K562 (cell line): ENCODE results near the gene HPCAL1. TPM values are rescaled to one million over a fixed set of nuclear protein-coding genes. Genes with fewer than 3 reads are reported as not detected.

Source experiments
- BCOR ChIP-seq: fragments of 450-650 bp; IDR thresholded peaks from 2 replicates; pipeline ENCODE4 v1.6.1; 2016
- CTCFL ChIP-seq: IDR thresholded peaks from 2 replicates; pipeline ENCODE4 v1.6.1; 2011; ENCODE audit warnings: borderline replicate concordance, low read depth, mild to moderate bottlenecking, moderate library complexity, low read length; ENCODE audit not compliant: insufficient read depth, poor library complexity, severe bottlenecking
- HES1 ChIP-seq: fragments of 450-650 bp; IDR thresholded peaks from 2 replicates; pipeline ENCODE4 v1.6.1; 2016; ENCODE audit warnings: low read depth, mild to moderate bottlenecking, moderate library complexity
- KAT7 ChIP-seq: sonication (generic); formaldehyde crosslinking; IDR thresholded peaks from 2 replicates; pipeline ENCODE4 v1.8.0; 2022; ENCODE audit warnings: missing genetic modification reagents, mild to moderate bottlenecking, borderline replicate concordance
- MAFK ChIP-seq: IDR thresholded peaks from 2 replicates; pipeline ENCODE4 v1.6.1; 2011; ENCODE audit warnings: low read length, improper control_type of control experiment
- MAX ChIP-seq: sonication (generic); formaldehyde crosslinking; IDR thresholded peaks from 2 replicates; pipeline ENCODE4 v1.9.0; 2022; ENCODE audit warnings: mild to moderate bottlenecking, missing genetic modification reagents
- MLLT1 ChIP-seq, 2 experiments: fragments of 450-650 bp; IDR thresholded peaks; 2 replicates each; pipeline ENCODE4 v1.6.1; 2016
- MXI1 ChIP-seq: IDR thresholded peaks from 2 replicates; pipeline ENCODE4 v1.6.1; 2011; ENCODE audit warnings: low read depth, mild to moderate bottlenecking, improper control_type of control experiment, low read length
- NFE2 ChIP-seq: IDR thresholded peaks from 2 replicates; pipeline ENCODE4 v1.6.1; 2014; ENCODE audit warnings: antibody characterized with exemption, low read depth
- POLR2G ChIP-seq: fragments of 200-400 bp; formaldehyde crosslinking; IDR thresholded peaks from 2 replicates; pipeline ENCODE4 v1.6.1; 2017; ENCODE audit warnings: low read depth, mild to moderate bottlenecking, antibody characterized with exemption, low read length, moderate library complexity
- SMARCC2 ChIP-seq: fragments of 450-650 bp; IDR thresholded peaks from 2 replicates; pipeline ENCODE4 v1.6.1; 2017; ENCODE audit warnings: antibody characterized with exemption, moderate library complexity, mild to moderate bottlenecking, low read depth
- polyA plus RNA-seq, 8 experiments: library from polyadenylated mRNA; depleted of rRNA in 4 of 8; stranded (reverse) in 5 of 8; unstranded in 3 of 8; fragments of >200 nt; fragmentation: Nextera tagmentation in 2 of 8; fragmentation: Illumina TruSeq in 1 of 8; extraction: Ambion mirVana in 2 of 8; extraction: Trizol in 1 of 8; gene quantifications; 2 replicates each; pipeline versions ENCODE4 v1.2.1 to v1.2.3, GENCODE V29; 2011 to 2014; ENCODE audit warnings: inconsistent platforms in 1 of 8, missing spikeins in 1 of 8
- total RNA-seq, 7 experiments: library from RNA; depleted of rRNA in 6 of 7; stranded (reverse); fragments of >200 nt in 6 of 7; fragmentation: Illumina TruSeq in 2 of 7; extraction: Trizol in 2 of 7; gene quantifications; 2 replicates each; pipeline versions ENCODE4 v1.2.1 to v1.2.3, GENCODE V29; 2011 to 2021; ENCODE audit warnings: low replicate concordance in 1 of 7
- TF ChIP-seq, protein P1 (sequence below): fragments of 450-650 bp; IDR thresholded peaks from 2 replicates; pipeline ENCODE4 v1.7.1; 2018; ENCODE audit warnings: mild to moderate bottlenecking, low read depth; ENCODE audit not compliant: partially characterized antibody
- TF ChIP-seq, protein P2 (sequence below), 2 experiments: fragments of 450-650 bp in 1 of 2; sonication (generic) in 1 of 2; formaldehyde crosslinking; conservative IDR thresholded peaks; 2 replicates each; pipeline versions ENCODE4 v1.4.0 to v1.8.1; 2020 to 2022; ENCODE audit warnings: mild to moderate bottlenecking in 1 of 2, missing genetic modification reagents in 1 of 2
- TF ChIP-seq, protein P3 (sequence below): sonication (generic); formaldehyde crosslinking; IDR thresholded peaks from 2 replicates; pipeline ENCODE4 v1.8.1; 2023; ENCODE audit warnings: mild to moderate bottlenecking, missing genetic modification reagents
- TF ChIP-seq, protein P4 (sequence below): fragments of 250-450 bp; sonication (Bioruptor Pico); IDR thresholded peaks from 2 replicates; pipeline ENCODE4 v1.5.0; 2021

HPCAL1 gene
- total and polyA plus RNA-seq, 9 of the 15 experiments (the other 6 are each of a cell fraction or from before 2014, with no cell fraction given), result 2.7 to 65.5 (median 23.9) TPM

- TF ChIP-seq CTCFL (peak; percentile 64), SMARCC2 (no peak), POLR2G (0 out of 2 replicates have a peak, but pooled peaks have one; percentile 28), NFE2 (peak; percentile 82), MXI1 (no peak), MLLT1 (IDR thresholded peaks at IDR 0.05) (no peak), HES1 (no peak), MAFK (peak; percentile 38; the same call in 1 of the 2 replicates), BCOR (no peak), KAT7 (CRISPR knock-in tag) (no peak), MAX (CRISPR knock-in tag) (peak; percentile 24; the same call in 1 of the 2 replicates)
- TF ChIP-seq, protein P1, sequence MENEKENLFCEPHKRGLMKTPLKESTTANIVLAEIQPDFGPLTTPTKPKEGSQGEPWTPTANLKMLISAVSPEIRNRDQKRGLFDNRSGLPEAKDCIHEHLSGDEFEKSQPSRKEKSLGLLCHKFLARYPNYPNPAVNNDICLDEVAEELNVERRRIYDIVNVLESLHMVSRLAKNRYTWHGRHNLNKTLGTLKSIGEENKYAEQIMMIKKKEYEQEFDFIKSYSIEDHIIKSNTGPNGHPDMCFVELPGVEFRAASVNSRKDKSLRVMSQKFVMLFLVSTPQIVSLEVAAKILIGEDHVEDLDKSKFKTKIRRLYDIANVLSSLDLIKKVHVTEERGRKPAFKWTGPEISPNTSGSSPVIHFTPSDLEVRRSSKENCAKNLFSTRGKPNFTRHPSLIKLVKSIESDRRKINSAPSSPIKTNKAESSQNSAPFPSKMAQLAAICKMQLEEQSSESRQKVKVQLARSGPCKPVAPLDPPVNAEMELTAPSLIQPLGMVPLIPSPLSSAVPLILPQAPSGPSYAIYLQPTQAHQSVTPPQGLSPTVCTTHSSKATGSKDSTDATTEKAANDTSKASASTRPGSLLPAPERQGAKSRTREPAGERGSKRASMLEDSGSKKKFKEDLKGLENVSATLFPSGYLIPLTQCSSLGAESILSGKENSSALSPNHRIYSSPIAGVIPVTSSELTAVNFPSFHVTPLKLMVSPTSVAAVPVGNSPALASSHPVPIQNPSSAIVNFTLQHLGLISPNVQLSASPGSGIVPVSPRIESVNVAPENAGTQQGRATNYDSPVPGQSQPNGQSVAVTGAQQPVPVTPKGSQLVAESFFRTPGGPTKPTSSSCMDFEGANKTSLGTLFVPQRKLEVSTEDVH, result no peak
- TF ChIP-seq, protein P2, sequence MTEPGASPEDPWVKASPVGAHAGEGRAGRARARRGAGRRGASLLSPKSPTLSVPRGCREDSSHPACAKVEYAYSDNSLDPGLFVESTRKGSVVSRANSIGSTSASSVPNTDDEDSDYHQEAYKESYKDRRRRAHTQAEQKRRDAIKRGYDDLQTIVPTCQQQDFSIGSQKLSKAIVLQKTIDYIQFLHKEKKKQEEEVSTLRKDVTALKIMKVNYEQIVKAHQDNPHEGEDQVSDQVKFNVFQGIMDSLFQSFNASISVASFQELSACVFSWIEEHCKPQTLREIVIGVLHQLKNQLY (CRISPR knock-in tag; conservative IDR thresholded peaks at IDR 0.05), result no peak
- TF ChIP-seq, protein P3, sequence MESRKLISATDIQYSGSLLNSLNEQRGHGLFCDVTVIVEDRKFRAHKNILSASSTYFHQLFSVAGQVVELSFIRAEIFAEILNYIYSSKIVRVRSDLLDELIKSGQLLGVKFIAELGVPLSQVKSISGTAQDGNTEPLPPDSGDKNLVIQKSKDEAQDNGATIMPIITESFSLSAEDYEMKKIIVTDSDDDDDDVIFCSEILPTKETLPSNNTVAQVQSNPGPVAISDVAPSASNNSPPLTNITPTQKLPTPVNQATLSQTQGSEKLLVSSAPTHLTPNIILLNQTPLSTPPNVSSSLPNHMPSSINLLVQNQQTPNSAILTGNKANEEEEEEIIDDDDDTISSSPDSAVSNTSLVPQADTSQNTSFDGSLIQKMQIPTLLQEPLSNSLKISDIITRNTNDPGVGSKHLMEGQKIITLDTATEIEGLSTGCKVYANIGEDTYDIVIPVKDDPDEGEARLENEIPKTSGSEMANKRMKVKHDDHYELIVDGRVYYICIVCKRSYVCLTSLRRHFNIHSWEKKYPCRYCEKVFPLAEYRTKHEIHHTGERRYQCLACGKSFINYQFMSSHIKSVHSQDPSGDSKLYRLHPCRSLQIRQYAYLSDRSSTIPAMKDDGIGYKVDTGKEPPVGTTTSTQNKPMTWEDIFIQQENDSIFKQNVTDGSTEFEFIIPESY (CRISPR knock-in tag), result no peak
- TF ChIP-seq, protein P4, sequence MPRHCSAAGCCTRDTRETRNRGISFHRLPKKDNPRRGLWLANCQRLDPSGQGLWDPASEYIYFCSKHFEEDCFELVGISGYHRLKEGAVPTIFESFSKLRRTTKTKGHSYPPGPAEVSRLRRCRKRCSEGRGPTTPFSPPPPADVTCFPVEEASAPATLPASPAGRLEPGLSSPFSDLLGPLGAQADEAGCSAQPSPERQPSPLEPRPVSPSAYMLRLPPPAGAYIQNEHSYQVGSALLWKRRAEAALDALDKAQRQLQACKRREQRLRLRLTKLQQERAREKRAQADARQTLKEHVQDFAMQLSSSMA (CRISPR knock-in tag), result no peak
These were observed 17.0 kb upstream of the HPCAL1 start (continued) for GRCh38 chr2:10285556-10286198.
